IMR-90 (cell line): Measurements from ENCODE around the gene TNIP2. TPM values are rescaled to one million over a fixed set of nuclear protein-coding genes. Genes with fewer than 3 reads are reported as not detected.
A peak's percentile ranks its signal among the peaks of the same experiment; 100 is the strongest.

Experiments
- ATAC-seq: fragments of 200-7000 bp; cut with Tn5 transposase; 2 replicates; pipeline ENCODE4 v1.9.1; 2020; ENCODE audit warnings: low read depth, mild to moderate bottlenecking, moderate library complexity
- BruUV-seq: library from RNA; stranded (reverse); fragments of 400-500 nt; replicated peaks from 2 replicates; lab custom pipeline; 2021; lab: Mats Ljungman, UMichigan
- CTCF ChIA-PET: fragments of 300-600 bp; formaldehyde crosslinking; extraction: SDS; loops from one replicate; lab custom pipeline; 2021; ENCODE audit warnings: antibody characterized with exemption; lab: Yijun Ruan, JAX
- POLR2A ChIA-PET: fragments of 300-600 bp; sonication (Branson Sonifier 250); formaldehyde crosslinking; loops from one replicate; lab custom pipeline; 2022; ENCODE audit warnings: antibody characterized with exemption; ENCODE audit not compliant: unreplicated experiment; lab: Charles Lee
- DNase-seq: peaks from one replicate; pipeline ENCODE4 v3.0.0; 2013
- H2AFZ ChIP-seq: replicated peaks from 2 replicates; pipeline ENCODE3; 2013; ENCODE audit warnings: low read length, mild to moderate bottlenecking; ENCODE audit not compliant: poor library complexity
- H2AK5ac ChIP-seq: 2 replicates; pipeline ENCODE4 v1.6.1; 2013; ENCODE audit warnings: low read depth, low read length, inconsistent platforms
- H2AK9ac ChIP-seq: replicated peaks from 2 replicates; pipeline ENCODE3; 2013; ENCODE audit warnings: mild to moderate bottlenecking, low read depth, low read length, moderate library complexity; ENCODE audit not compliant: poor library complexity
- H2BK120ac ChIP-seq: 2 replicates; pipeline ENCODE4 v1.6.1; 2013; ENCODE audit warnings: low read depth, low read length, inconsistent platforms
- H2BK15ac ChIP-seq: 3 replicates; pipeline ENCODE4 v1.6.1; 2013; ENCODE audit warnings: low read depth, low read length, inconsistent platforms
- H2BK20ac ChIP-seq: 2 replicates; pipeline ENCODE4 v1.6.1; 2013; ENCODE audit warnings: low read depth, mild to moderate bottlenecking, inconsistent platforms, low read length, moderate library complexity
- H2BK5ac ChIP-seq: 2 replicates; pipeline ENCODE4 v1.6.1; 2013; ENCODE audit warnings: mild to moderate bottlenecking, low read depth, low read length, inconsistent platforms; ENCODE audit not compliant: poor library complexity, severe bottlenecking
- H3K14ac ChIP-seq: replicated peaks from 2 replicates; pipeline ENCODE4 v1.6.1; 2013; ENCODE audit warnings: low read depth, low read length, inconsistent platforms
- H3K18ac ChIP-seq: 2 replicates; pipeline ENCODE4 v1.6.1; 2013; ENCODE audit warnings: low read depth, low read length, control low read depth
- H3K23ac ChIP-seq: 2 replicates; pipeline ENCODE4 v1.6.1; 2013; ENCODE audit warnings: low read depth, low read length, inconsistent platforms
- H3K27ac ChIP-seq: 2 replicates; pipeline ENCODE4 v1.5.1; 2013; ENCODE audit warnings: mild to moderate bottlenecking, control low read depth, low read length; ENCODE audit not compliant: insufficient read depth
- H3K27me3 ChIP-seq: 2 replicates; pipeline ENCODE4 v1.6.1; 2013; ENCODE audit warnings: low read length; ENCODE audit not compliant: control insufficient read depth, insufficient read depth
- H3K36me3 ChIP-seq: 2 replicates; pipeline ENCODE4 v1.6.1; 2013; ENCODE audit warnings: low read length, mixed read lengths; ENCODE audit not compliant: control insufficient read depth, insufficient read depth
- H3K4ac ChIP-seq: 2 replicates; pipeline ENCODE4 v1.6.1; 2013; ENCODE audit warnings: low read depth, low read length, inconsistent platforms
- H3K4me1 ChIP-seq: 2 replicates; pipeline ENCODE4 v1.6.1; 2013; ENCODE audit warnings: low read length, mixed read lengths; ENCODE audit not compliant: control insufficient read depth, insufficient read depth
- H3K4me2 ChIP-seq: 2 replicates; pipeline ENCODE4 v1.6.1; 2013; ENCODE audit warnings: low read depth, mild to moderate bottlenecking, control low read depth, low read length, moderate library complexity
- H3K4me3 ChIP-seq: 2 replicates; pipeline ENCODE4 v1.5.1; 2013; ENCODE audit warnings: low read depth, mild to moderate bottlenecking, control low read depth, low read length, moderate library complexity; ENCODE audit not compliant: insufficient read depth
- H3K56ac ChIP-seq: 2 replicates; pipeline ENCODE4 v1.6.1; 2013; ENCODE audit warnings: low read length, inconsistent platforms; ENCODE audit not compliant: insufficient read depth; ENCODE audit errors: extremely low read depth
- H3K79me1 ChIP-seq, 2 experiments: 2 replicates each; pipeline ENCODE4 v1.6.1; 2013; ENCODE audit warnings: low read length in 2 of 2, inconsistent platforms in 1 of 2, low read depth in 1 of 2
- H3K9ac ChIP-seq: 2 replicates; pipeline ENCODE4 v1.6.1; 2013; ENCODE audit warnings: low read depth, low read length, control low read depth
- H3K9me1 ChIP-seq: 2 replicates; pipeline ENCODE4 v1.6.1; 2013; ENCODE audit warnings: low read length, inconsistent platforms; ENCODE audit not compliant: insufficient read depth
- H3K9me3 ChIP-seq: 2 replicates; pipeline ENCODE4 v1.6.1; 2013; ENCODE audit warnings: low read length; ENCODE audit not compliant: control insufficient read depth, insufficient read depth
- H4K20me1 ChIP-seq: 2 replicates; pipeline ENCODE4 v1.6.1; 2013; ENCODE audit warnings: low read length, inconsistent platforms; ENCODE audit not compliant: insufficient read depth
- H4K5ac ChIP-seq: 2 replicates; pipeline ENCODE4 v1.6.1; 2013; ENCODE audit warnings: mild to moderate bottlenecking, low read depth, low read length, control low read depth
- H4K8ac ChIP-seq, 2 experiments: 2 replicates each; pipeline ENCODE4 v1.6.1; 2013; ENCODE audit warnings: low read depth in 2 of 2, low read length in 2 of 2, control low read depth in 1 of 2, inconsistent platforms in 1 of 2
- H4K91ac ChIP-seq: 2 replicates; pipeline ENCODE4 v1.6.1; 2013; ENCODE audit warnings: low read depth, low read length, inconsistent platforms; ENCODE audit not compliant: insufficient read depth
- CEBPB ChIP-seq: IDR thresholded peaks from 2 replicates; pipeline ENCODE4 v1.6.1; 2012; ENCODE audit warnings: low read depth, low read length, improper control_type of control experiment
- MAFK ChIP-seq: IDR thresholded peaks from 2 replicates; pipeline ENCODE4 v1.6.1; 2012; ENCODE audit warnings: low read depth, low read length, improper control_type of control experiment
- NFE2L2 ChIP-seq: fragments of 150-350 bp; IDR thresholded peaks from 2 replicates; pipeline ENCODE4 v1.6.1; 2016; ENCODE audit warnings: low read depth, mild to moderate bottlenecking, low read length
- POLR2A ChIP-seq: IDR thresholded peaks from 2 replicates; pipeline ENCODE4 v1.6.1; 2012; ENCODE audit warnings: mild to moderate bottlenecking, low read depth, low read length
- RAD21 ChIP-seq: IDR thresholded peaks from 2 replicates; pipeline ENCODE4 v1.6.1; 2012; ENCODE audit warnings: low read length, improper control_type of control experiment
- RCOR1 ChIP-seq: IDR thresholded peaks from 2 replicates; pipeline ENCODE4 v1.6.1; 2012; ENCODE audit warnings: mild to moderate bottlenecking, low read length, improper control_type of control experiment; ENCODE audit not compliant: insufficient replicate concordance
- RFX5 ChIP-seq: IDR thresholded peaks from 2 replicates; pipeline ENCODE4 v1.8.0; 2012; ENCODE audit warnings: low read depth, mild to moderate bottlenecking, low read length, moderate library complexity
- SMC3 ChIP-seq: fragments of 150-350 bp; IDR thresholded peaks from 2 replicates; pipeline ENCODE4 v1.6.1; 2016; ENCODE audit warnings: low read depth, mild to moderate bottlenecking, antibody characterized with exemption, low read length, moderate library complexity
- WGBS, 2 experiments: methylation state at CpG; one replicate each; pipeline versions ENCODE4 v1.1.5 to v1.1.7; 2013; ENCODE audit warnings: missing lambda C conversion rate in 2 of 2; ENCODE audit not compliant: insufficient read length in 1 of 2; ENCODE audit errors: extremely low coverage in 2 of 2; 5-methylcytosine and 5-hydroxymethylcytosine counted together
- dilution Hi-C: fragments of 300-500 bp; cut with HindIII; formaldehyde crosslinking; loops from one replicate; pipeline ENCODE4 v1.14.3; 2018; ENCODE audit warnings: low sequenced_read_pairs; ENCODE audit not compliant: unreplicated experiment
- in situ Hi-C: fragments of 300-500 bp; cut with MboI; formaldehyde crosslinking; loops from 3 replicates; pipeline ENCODE4 v1.14.3; 2019; ENCODE audit warnings: low sequenced_read_pairs, inconsistent platforms, mixed read lengths
- intact Hi-C: fragments of 100-400 bp; cut with micrococcal nuclease; formaldehyde crosslinking; loops from 2 replicates; pipeline ENCODE4 v1.10.0; 2022
- polyA plus RNA-seq, 3 experiments: library from polyadenylated mRNA; depleted of rRNA; stranded (reverse); fragments of >200 nt; gene quantifications; 2 replicates each; pipeline ENCODE4 v1.2.3, GENCODE V29; 2012; ENCODE audit warnings: low replicate concordance in 1 of 3
- total RNA-seq: library from RNA; depleted of rRNA; stranded (reverse); fragments of >200 nt; gene quantifications from 2 replicates; pipeline ENCODE4 v1.2.3, GENCODE V29; 2012
- TF ChIP-seq, protein P1 (sequence below): fragments of 150-350 bp; IDR thresholded peaks from 2 replicates; pipeline ENCODE4 v1.6.1; 2017; ENCODE audit warnings: mild to moderate bottlenecking, antibody characterized with exemption, low read length, low read depth
- TF ChIP-seq, protein P2 (sequence below): conservative IDR thresholded peaks from 2 replicates; pipeline ENCODE4 v1.5.1; 2012; ENCODE audit warnings: mild to moderate bottlenecking, low read depth, low read length, improper control_type of control experiment

Gene TNIP2
- total and polyA plus RNA-seq, 2 of the 4 experiments (the other 2 are of a cell fraction), result 33.3 to 38.5 TPM

DNA sequence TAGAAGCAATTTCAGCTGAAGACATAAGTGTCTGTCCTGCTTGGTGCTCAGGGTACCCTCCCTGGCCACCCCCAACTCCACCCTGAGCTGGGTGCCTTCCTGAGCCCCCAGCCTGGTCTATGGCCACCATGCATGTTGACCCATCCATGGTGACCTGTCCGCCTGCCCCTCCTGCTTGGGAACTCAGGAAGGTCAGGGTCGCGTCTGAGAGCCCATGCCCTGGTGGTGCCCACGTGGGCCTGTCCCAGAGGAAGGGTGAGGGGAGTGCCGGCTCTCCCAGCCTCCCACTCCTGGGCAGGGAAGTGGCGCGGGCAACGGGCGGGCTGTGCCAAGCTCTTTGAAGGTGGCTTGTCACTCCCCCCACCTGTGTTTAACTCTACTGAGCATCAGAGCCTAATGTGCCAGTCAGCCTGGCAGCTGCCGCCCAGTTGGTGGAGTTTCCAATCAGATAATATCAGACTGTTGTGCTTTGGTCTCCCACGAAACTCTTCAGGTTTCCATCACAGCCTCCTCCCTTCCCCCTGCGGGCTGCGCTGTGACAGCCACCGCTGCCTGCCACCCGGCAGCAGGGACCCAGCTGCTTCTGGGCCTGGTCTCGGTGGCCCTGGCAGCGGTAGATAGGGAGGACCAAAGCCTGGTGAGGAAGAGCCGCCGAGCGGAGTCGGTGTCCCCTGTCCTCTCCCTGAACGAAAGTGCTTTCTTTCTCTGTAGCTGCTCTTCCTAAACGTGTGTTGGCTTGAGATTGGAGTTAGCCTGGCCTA, 41.6 kb upstream of the TNIP2 start (continued):
- TF ChIP-seq SMC3, result no peak

DNA sequence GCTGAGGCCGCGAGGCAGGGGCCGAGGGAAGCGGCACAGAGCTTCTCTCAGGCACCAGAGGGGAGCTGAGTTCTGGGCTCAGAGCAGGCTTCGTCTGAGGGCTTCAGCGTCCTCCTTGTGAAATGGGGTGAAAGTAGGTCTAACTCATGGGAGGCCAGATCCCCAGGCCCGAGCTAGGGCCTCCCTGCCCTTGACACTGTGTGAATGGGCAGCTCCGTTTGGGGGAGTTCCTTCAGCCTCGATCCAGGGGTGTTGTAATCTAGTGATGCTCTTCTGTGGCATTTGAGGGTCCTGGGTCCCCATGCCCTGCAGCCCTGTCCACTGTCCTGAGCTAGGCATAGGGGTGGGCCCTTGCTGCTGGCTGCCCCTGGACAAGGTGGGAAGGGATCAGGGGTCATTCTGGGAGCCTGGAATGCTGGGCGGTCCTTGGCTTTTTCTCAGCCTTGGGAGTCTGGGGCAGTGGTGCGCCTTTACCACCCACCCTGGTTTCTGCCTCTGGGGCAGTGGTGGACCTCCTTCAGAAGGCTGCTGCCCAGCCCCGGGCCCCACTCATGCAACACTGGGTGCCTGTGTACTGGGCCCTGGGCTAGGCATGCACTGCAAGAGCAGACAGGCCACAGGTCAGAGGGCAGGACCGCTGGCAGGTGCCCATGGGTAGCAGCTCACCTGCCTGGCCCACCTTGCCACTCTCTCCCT, 40.9 kb upstream of the TNIP2 start:
- no peaks in the 10 kb centered on the region for H3K27me3 ChIP-seq
- peak overlapping the region; percentile 69 for H3K4ac ChIP-seq
- H3K9me1 ChIP-seq, result peaks cover 16% of the 10 kb centered on the region
- no peaks in the 10 kb centered on the region for H3K36me3 ChIP-seq
- peak overlapping the region; percentile 6; the same call in 1 of the 2 replicates for H2BK20ac ChIP-seq
- no peak for ATAC-seq
- peak overlapping the region; percentile 50 for H2BK5ac ChIP-seq
- H2BK15ac ChIP-seq, result no peak overlapping the region
- peak overlapping the region; percentile 19 to 75; a peak in 1 of 4 replicates for H4K8ac ChIP-seq
- no peak overlapping the region for H3K56ac ChIP-seq
- in situ Hi-C loops (no loop called here), dilution Hi-C loops (no loop called here), intact Hi-C loops (no loop called here)
- no peak overlapping the region for H3K9ac ChIP-seq
- peaks cover 60% of the 10 kb centered on the region for H3K4me1 ChIP-seq
- H3K4me3 ChIP-seq, result no peak overlapping the region
- peak overlapping the region; percentile 71; the same call in 1 of the 2 replicates for H4K91ac ChIP-seq
- peak overlapping the region; percentile 52 for H3K14ac ChIP-seq
- H2AK9ac ChIP-seq, result peak overlapping the region; percentile 97
- H4K20me1 ChIP-seq, result no peaks in the 10 kb centered on the region; the same call in 1 of the 2 replicates
- peaks cover 12 to 79% of the 10 kb centered on the region in 2 experiments; a peak in 3 of 4 replicates for H3K79me1 ChIP-seq
- H2BK120ac ChIP-seq, result peak overlapping the region; percentile 22
- peak overlapping the region; percentile 5 for H3K27ac ChIP-seq
- peak overlapping the region; percentile 73 for H2AFZ ChIP-seq
- 93% methylated on average over 5 of the region's 13 CpGs; no CpG with 5 or more reads in 1 of the 2 experiments for WGBS, 2 experiments
- H3K18ac ChIP-seq, result peak overlapping the region; percentile 39; the same call in 1 of the 2 replicates
- peak overlapping the region; percentile 41; the same call in 1 of the 2 replicates for H4K5ac ChIP-seq
- ChIA-PET CTCF (interaction anchor here (0.6 kb wide), 1 partner anchor 503 kb away, joined by 3 read pairs; no protein-coding TSS in a partner anchor), POLR2A (no interaction called here)
- H2AK5ac ChIP-seq, result peak overlapping the region; percentile 99
- no peaks in the 10 kb centered on the region for H3K9me3 ChIP-seq
- no TSS peak for BruUV-seq
- H3K23ac ChIP-seq, result peak overlapping the region; percentile 42; the same call in 1 of the 2 replicates
- H3K4me2 ChIP-seq, result no peak overlapping the region; the same call in 1 of the 2 replicates
- no peak for DNase-seq
- TF ChIP-seq POLR2A (no peak), RAD21 (no peak), RCOR1 (no peak), NFE2L2 (no peak), RFX5 (no peak), MAFK (no peak), CEBPB (no peak)
- TF ChIP-seq, protein P1, sequence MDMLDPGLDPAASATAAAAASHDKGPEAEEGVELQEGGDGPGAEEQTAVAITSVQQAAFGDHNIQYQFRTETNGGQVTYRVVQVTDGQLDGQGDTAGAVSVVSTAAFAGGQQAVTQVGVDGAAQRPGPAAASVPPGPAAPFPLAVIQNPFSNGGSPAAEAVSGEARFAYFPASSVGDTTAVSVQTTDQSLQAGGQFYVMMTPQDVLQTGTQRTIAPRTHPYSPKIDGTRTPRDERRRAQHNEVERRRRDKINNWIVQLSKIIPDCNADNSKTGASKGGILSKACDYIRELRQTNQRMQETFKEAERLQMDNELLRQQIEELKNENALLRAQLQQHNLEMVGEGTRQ, result no peak
- TF ChIP-seq, protein P2, sequence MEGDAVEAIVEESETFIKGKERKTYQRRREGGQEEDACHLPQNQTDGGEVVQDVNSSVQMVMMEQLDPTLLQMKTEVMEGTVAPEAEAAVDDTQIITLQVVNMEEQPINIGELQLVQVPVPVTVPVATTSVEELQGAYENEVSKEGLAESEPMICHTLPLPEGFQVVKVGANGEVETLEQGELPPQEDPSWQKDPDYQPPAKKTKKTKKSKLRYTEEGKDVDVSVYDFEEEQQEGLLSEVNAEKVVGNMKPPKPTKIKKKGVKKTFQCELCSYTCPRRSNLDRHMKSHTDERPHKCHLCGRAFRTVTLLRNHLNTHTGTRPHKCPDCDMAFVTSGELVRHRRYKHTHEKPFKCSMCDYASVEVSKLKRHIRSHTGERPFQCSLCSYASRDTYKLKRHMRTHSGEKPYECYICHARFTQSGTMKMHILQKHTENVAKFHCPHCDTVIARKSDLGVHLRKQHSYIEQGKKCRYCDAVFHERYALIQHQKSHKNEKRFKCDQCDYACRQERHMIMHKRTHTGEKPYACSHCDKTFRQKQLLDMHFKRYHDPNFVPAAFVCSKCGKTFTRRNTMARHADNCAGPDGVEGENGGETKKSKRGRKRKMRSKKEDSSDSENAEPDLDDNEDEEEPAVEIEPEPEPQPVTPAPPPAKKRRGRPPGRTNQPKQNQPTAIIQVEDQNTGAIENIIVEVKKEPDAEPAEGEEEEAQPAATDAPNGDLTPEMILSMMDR, result no peak
